Stimulated activated naive CD8-positive, alpha-beta T cell treated with anti-CD3 and anti-CD28 coated beads, Interleukin-15, Interleukin-2, amounts not matched to agents 100 ng/mL and 50 ng/mL, for 24 hours (primary cell): ENCODE data around the gene CLSTN2.

Experiments
- H3K27ac Mint-ChIP-seq: one replicate; pipeline ENCODE4 v1.8.0; 2021; ENCODE audit warnings: mild to moderate bottlenecking, mixed read lengths
- H3K27me3 Mint-ChIP-seq: one replicate; pipeline ENCODE4 v1.8.0; 2021; ENCODE audit warnings: mixed read lengths
- H3K36me3 Mint-ChIP-seq: one replicate; pipeline ENCODE4 v1.8.0; 2021; ENCODE audit warnings: low read depth, mixed read lengths
- H3K4me1 Mint-ChIP-seq: one replicate; pipeline ENCODE4 v1.8.0; 2021; ENCODE audit warnings: low read depth, mixed read lengths
- H3K4me3 Mint-ChIP-seq: one replicate; pipeline ENCODE4 v1.8.0; 2021; ENCODE audit warnings: mild to moderate bottlenecking, mixed read lengths
- H3K9me3 Mint-ChIP-seq: one replicate; pipeline ENCODE4 v1.8.0; 2021; ENCODE audit warnings: mixed read lengths

CLSTN2 gene

DNA sequence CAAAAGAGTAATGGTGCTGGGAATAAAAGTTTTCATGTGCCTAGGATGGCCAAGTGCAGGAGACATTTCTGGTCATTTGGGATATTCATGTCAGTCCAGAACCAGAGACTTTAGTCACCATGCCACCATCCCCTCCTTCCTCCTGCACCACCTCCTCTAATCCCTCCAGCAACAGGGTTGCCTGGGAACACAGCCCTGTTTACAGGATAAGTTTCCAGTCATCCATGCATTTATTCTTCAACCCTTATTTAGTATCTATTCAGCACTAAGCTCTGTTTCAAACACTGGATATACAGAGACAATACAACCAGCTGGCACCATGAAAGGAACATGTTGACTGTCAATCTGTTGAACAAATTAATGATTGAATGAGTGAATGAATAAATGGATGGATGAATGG, 211.7 kb downstream of the CLSTN2 start:
- no peaks in the 10 kb centered on the region for H3K4me1 Mint-ChIP-seq
- H3K9me3 Mint-ChIP-seq, result no peaks in the 10 kb centered on the region
- H3K27me3 Mint-ChIP-seq, result peaks cover 8% of the 10 kb centered on the region
- H3K27ac Mint-ChIP-seq, result no peak overlapping the region
- no peaks in the 10 kb centered on the region for H3K36me3 Mint-ChIP-seq
- H3K4me3 Mint-ChIP-seq, result no peak overlapping the region

DNA sequence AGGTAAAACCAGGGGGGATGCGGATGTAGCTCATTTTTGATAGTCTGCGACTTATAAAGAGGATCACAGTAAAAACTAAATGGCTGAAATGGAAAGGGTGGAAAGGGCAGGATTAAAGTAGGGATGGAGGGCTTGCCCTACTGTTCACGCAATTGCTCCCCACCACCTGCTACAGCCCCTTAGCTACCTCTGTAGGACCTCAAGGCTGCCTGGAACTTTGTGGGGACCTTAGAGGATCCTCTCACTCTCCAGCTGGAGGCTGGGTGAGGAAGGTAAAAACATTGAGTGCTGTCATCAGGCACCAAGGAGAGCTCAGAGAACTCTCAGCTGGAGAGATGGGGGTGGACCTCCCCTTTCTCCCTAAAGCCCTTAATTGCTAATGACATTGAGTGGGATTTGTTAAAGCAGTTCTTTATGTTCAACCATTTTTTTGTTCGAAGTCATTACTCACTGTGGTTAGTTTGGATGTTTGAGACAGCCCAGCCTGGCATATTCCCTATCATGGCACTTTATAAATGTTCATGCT, 213.0 kb downstream of the CLSTN2 start:
- Mint-ChIP-seq H3K9me3 (no peaks in the 10 kb centered on the region), H3K4me1 (no peaks in the 10 kb centered on the region), H3K27ac (no peak overlapping the region), H3K27me3 (peaks cover 8% of the 10 kb centered on the region), H3K36me3 (no peaks in the 10 kb centered on the region), H3K4me3 (no peak overlapping the region)

DNA sequence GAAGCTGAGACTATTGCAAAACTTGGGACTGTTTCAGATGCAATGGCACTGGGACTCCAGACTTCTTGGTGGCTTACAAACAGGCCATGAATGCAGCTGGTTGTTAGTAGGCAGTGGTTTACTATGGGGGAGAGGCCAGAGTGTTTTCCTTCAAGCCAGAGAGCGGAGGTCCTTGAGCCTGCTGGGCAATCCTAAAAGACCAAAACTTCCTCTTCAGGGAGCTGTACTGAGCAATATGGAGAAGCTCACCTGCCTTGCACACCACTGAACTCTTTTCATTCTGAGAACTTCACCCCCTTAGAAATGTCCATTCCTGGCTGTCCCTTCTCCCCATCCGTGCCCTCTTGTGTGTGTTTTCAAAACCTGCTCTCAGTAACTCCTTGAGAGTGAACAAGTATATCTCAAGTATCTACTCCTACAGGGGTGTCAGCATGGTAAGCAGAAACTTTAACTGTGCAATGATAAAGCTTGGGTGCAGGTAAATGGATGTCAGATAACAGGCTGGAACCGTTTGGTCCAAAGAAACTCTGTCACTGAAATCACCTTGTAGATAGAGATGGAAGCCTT, 213.9 kb downstream of the CLSTN2 start:
- Mint-ChIP-seq H3K27ac (no peak overlapping the region), H3K4me3 (no peak overlapping the region), H3K4me1 (no peaks in the 10 kb centered on the region), H3K9me3 (no peaks in the 10 kb centered on the region), H3K36me3 (no peaks in the 10 kb centered on the region), H3K27me3 (peaks cover 8% of the 10 kb centered on the region)

- no peak overlapping the region for H3K27ac Mint-ChIP-seq
- no peaks in the 10 kb centered on the region for H3K9me3 Mint-ChIP-seq
- H3K27me3 Mint-ChIP-seq, result peaks cover 5% of the 10 kb centered on the region
- H3K36me3 Mint-ChIP-seq, result no peaks in the 10 kb centered on the region
- H3K4me1 Mint-ChIP-seq, result no peaks in the 10 kb centered on the region
- no peak overlapping the region for H3K4me3 Mint-ChIP-seq
These were observed 216.3 kb downstream of the CLSTN2 start for GRCh38 chr3:140151321-140151720.

- H3K27ac Mint-ChIP-seq, result no peak overlapping the region
- H3K9me3 Mint-ChIP-seq, result no peaks in the 10 kb centered on the region
- H3K27me3 Mint-ChIP-seq, result peaks cover 2% of the 10 kb centered on the region
- H3K4me1 Mint-ChIP-seq, result no peaks in the 10 kb centered on the region
- H3K36me3 Mint-ChIP-seq, result no peaks in the 10 kb centered on the region
- no peak overlapping the region for H3K4me3 Mint-ChIP-seq
These were observed 218.1 kb downstream of the CLSTN2 start for GRCh38 chr3:140152851-140153639.

DNA sequence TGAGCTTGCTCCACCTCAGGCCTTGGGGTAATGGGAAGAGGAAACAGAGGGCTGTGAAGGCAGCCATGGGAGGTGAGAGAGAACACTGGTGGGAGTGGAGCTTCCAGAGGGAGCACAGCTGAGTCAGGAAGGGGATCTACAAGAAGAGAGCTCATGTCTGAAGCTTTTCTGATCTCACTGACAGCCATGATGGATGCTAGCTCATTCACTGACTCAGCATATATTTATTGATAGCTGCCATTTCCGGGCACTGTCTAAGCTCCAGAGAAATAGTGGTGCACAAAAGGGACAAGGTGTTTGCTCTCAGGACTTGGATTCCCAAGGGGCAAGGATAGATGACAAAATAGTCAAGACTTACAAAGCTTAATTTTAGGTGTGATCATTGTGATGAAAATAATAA, 218.8 kb downstream of the CLSTN2 start:
- H3K4me1 Mint-ChIP-seq, result no peaks in the 10 kb centered on the region
- H3K4me3 Mint-ChIP-seq, result no peak overlapping the region
- no peaks in the 10 kb centered on the region for H3K36me3 Mint-ChIP-seq
- no peak overlapping the region for H3K27ac Mint-ChIP-seq
- H3K27me3 Mint-ChIP-seq, result peaks cover 2% of the 10 kb centered on the region
- no peaks in the 10 kb centered on the region for H3K9me3 Mint-ChIP-seq

- H3K9me3 Mint-ChIP-seq, result no peaks in the 10 kb centered on the region
- H3K27ac Mint-ChIP-seq, result no peak overlapping the region
- H3K36me3 Mint-ChIP-seq, result no peaks in the 10 kb centered on the region
- H3K27me3 Mint-ChIP-seq, result peaks cover 14% of the 10 kb centered on the region
- no peak overlapping the region for H3K4me3 Mint-ChIP-seq
- no peaks in the 10 kb centered on the region for H3K4me1 Mint-ChIP-seq
These were observed 222.2 kb downstream of the CLSTN2 start for GRCh38 chr3:140157161-140157560.

- Mint-ChIP-seq H3K36me3 (no peaks in the 10 kb centered on the region), H3K4me3 (no peak overlapping the region), H3K27ac (no peak overlapping the region)
These were observed 224.7 kb downstream of the CLSTN2 start for GRCh38 chr3:140159646-140160045.

GRCh38 chr3:140160553-140160952, 225.6 kb downstream of the CLSTN2 start:
- no peaks in the 10 kb centered on the region for H3K4me1 Mint-ChIP-seq
- peaks cover 15% of the 10 kb centered on the region for H3K27me3 Mint-ChIP-seq
- no peak overlapping the region for H3K27ac Mint-ChIP-seq
- no peaks in the 10 kb centered on the region for H3K36me3 Mint-ChIP-seq
- H3K4me3 Mint-ChIP-seq, result no peak overlapping the region
- peaks cover 4% of the 10 kb centered on the region for H3K9me3 Mint-ChIP-seq

More at GRCh38 chr3:140159646-140160045, 224.7 kb downstream of the CLSTN2 start:
- peaks cover 1% of the 10 kb centered on the region for H3K9me3 Mint-ChIP-seq
- no peaks in the 10 kb centered on the region for H3K4me1 Mint-ChIP-seq
- H3K27me3 Mint-ChIP-seq, result peaks cover 15% of the 10 kb centered on the region

DNA sequence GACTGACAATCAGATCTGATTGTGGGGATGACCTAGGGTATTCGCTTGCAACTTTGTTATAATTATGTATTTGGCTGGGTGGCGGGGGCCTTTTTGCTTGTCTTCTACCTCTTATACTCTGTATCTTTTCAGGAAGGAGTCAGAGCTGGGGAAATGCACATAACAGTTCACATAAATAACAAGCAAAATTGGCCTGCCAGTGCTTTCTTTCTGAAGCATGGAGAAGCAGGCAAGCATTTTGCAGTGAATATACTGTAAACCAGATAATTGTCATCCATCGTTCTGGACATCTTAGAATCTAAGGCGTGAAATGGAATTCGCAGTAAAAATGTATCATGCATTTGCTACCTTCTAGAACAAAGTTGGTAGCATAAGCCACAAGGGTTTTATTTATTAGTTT, 227.6 kb downstream of the CLSTN2 start:
- Mint-ChIP-seq H3K9me3 (peaks cover 4% of the 10 kb centered on the region), H3K4me1 (no peaks in the 10 kb centered on the region), H3K27me3 (peaks cover 14% of the 10 kb centered on the region), H3K4me3 (no peak overlapping the region), H3K27ac (no peak overlapping the region), H3K36me3 (no peaks in the 10 kb centered on the region)

- Mint-ChIP-seq H3K27me3 (peaks cover 17% of the 10 kb centered on the region), H3K27ac (no peak overlapping the region), H3K36me3 (no peaks in the 10 kb centered on the region), H3K4me3 (no peak overlapping the region), H3K4me1 (no peaks in the 10 kb centered on the region), H3K9me3 (peaks cover 4% of the 10 kb centered on the region)
These were observed 228.3 kb downstream of the CLSTN2 start for GRCh38 chr3:140163159-140163763.

GRCh38 chr3:140164156-140164555, 229.2 kb downstream of the CLSTN2 start:
- no peaks in the 10 kb centered on the region for H3K36me3 Mint-ChIP-seq
- H3K9me3 Mint-ChIP-seq, result peaks cover 4% of the 10 kb centered on the region
- no peak overlapping the region for H3K4me3 Mint-ChIP-seq
- H3K4me1 Mint-ChIP-seq, result no peaks in the 10 kb centered on the region
- peaks cover 13% of the 10 kb centered on the region for H3K27me3 Mint-ChIP-seq
- H3K27ac Mint-ChIP-seq, result no peak overlapping the region

DNA sequence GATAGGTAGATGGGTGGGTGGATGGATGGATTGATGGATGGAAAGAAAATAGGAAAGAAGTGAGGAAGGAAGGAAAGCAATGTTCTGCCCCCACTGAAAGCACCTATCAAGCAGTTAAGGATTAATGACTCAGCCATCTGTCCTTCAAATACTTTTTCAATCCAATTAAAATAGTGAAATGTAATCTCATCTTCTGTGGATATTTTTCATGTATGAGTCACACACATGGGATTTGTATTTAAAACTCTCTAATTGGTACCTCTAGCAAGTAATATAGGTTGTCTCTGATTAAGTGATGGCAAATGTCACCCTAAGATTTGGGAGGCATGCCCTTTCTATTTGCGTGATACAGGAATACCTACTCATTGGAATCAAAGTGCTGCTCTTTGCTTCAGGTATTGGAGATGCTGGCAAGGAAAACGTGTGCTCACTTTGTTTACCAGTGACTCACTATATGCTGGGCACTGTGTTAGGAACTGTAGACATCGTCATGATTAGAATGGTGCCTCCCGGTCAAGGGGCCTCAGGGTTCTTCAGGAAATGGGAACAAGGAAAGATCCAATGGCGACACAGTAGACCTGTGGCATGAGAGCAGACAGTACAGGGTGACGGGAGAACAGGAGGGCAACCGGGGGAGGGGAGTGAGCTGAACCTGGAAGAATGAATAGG, 230.1 kb downstream of the CLSTN2 start:
- Mint-ChIP-seq H3K4me1 (no peaks in the 10 kb centered on the region), H3K36me3 (no peaks in the 10 kb centered on the region), H3K9me3 (peaks cover 4% of the 10 kb centered on the region), H3K27ac (no peak overlapping the region), H3K4me3 (no peak overlapping the region), H3K27me3 (peaks cover 12% of the 10 kb centered on the region)

DNA sequence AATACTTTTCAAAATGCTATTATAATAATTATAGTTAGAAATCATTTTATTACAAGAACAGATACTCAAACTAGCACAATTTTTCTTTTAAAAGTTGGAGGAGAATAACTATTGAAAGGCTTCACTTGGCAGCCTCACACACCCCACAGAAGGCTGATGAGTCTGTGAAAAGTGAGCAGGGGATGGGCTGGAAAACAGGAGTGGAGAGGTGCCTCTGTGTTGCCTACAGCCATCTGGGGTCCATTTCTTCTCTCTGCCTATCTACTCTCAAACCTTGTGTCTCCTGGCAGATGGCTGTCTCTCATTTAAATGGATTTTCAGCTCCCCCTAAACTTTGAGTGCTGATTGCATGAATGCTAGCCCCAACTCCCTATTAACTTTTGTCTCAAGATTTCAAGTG, 230.8 kb downstream of the CLSTN2 start:
- peaks cover 4% of the 10 kb centered on the region for H3K9me3 Mint-ChIP-seq
- H3K27ac Mint-ChIP-seq, result no peak overlapping the region
- H3K36me3 Mint-ChIP-seq, result no peaks in the 10 kb centered on the region
- H3K4me3 Mint-ChIP-seq, result no peak overlapping the region
- H3K4me1 Mint-ChIP-seq, result no peaks in the 10 kb centered on the region
- H3K27me3 Mint-ChIP-seq, result peaks cover 7% of the 10 kb centered on the region
